Measurements from ENCODE around the gene KCNMB3.
A peak's percentile ranks its signal among the peaks of the same experiment; 100 is the strongest.
"Not testable (repeated sequence)": the region's sequence is repeated elsewhere in the genome, so short reads cannot be mapped to it uniquely, and the experiment has no call there.

The KCNMB3 gene

GRCh38 chr3:179263134-179263533 lies 12.2 kb upstream of the KCNMB3 start:
- DNase-seq = no peak

- DNase-seq = peak; percentile 86
Observed at GRCh38 chr3:179260949-179261765, 10.2 kb upstream of the KCNMB3 start.

GRCh38 chr3:179259959-179260756 lies 9.2 kb upstream of the KCNMB3 start:
- DNase-seq = peak; percentile 5

GRCh38 chr3:179258820-179259219 lies 7.9 kb upstream of the KCNMB3 start:
- peak; percentile 27 for DNase-seq

GRCh38 chr3:179257742-179258141 lies 6.8 kb upstream of the KCNMB3 start:
- not testable (repeated sequence) for DNase-seq

GRCh38 chr3:179256813-179257212 lies 5.9 kb upstream of the KCNMB3 start:
- DNase-seq = no peak

- DNase-seq = no peak
Observed at GRCh38 chr3:179247289-179248015, 3.5 kb downstream of the KCNMB3 start.

GRCh38 chr3:179244878-179245277 lies 6.0 kb downstream of the KCNMB3 start:
- DNase-seq = no peak

- DNase-seq = not testable (repeated sequence)
Observed at GRCh38 chr3:179242859-179243258, 8.1 kb downstream of the KCNMB3 start.

- not testable (repeated sequence) for DNase-seq
Observed at GRCh38 chr3:179240299-179240698, 10.6 kb downstream of the KCNMB3 start.

- no peak for DNase-seq
Observed at GRCh38 chr3:179236669-179237301, 14.1 kb downstream of the KCNMB3 start.

GRCh38 chr3:179234199-179234598 lies 16.7 kb downstream of the KCNMB3 start:
- DNase-seq = no peak

GRCh38 chr3:179233043-179233442 lies 17.9 kb downstream of the KCNMB3 start:
- no peak for DNase-seq

- no peak for DNase-seq
Observed at GRCh38 chr3:179229177-179229576, 21.7 kb downstream of the KCNMB3 start.

- DNase-seq = peak; percentile 59
Observed at GRCh38 chr3:179227349-179227748, 23.6 kb downstream of the KCNMB3 start.

GRCh38 chr3:179224584-179224983 lies 26.3 kb downstream of the KCNMB3 start:
- no peak for DNase-seq

- DNase-seq = no peak
Observed at GRCh38 chr3:179223548-179223947, 27.4 kb downstream of the KCNMB3 start.

GRCh38 chr3:179218213-179218612 lies 32.7 kb downstream of the KCNMB3 start:
- not testable (repeated sequence) for DNase-seq

GRCh38 chr3:179215550-179215949 lies 35.4 kb downstream of the KCNMB3 start:
- not testable (repeated sequence) for DNase-seq

GRCh38 chr3:179200790-179201189 lies 50.1 kb downstream of the KCNMB3 start:
- DNase-seq = no peak

GRCh38 chr3:179196700-179197099 lies 54.2 kb downstream of the KCNMB3 start:
- no peak for DNase-seq

GRCh38 chr3:179196098-179196497 lies 54.8 kb downstream of the KCNMB3 start:
- no peak for DNase-seq

GRCh38 chr3:179194931-179195330 lies 56.0 kb downstream of the KCNMB3 start:
- DNase-seq = no peak
